Trophoblast cell (in vitro differentiated cells and primary cell): Measurements from ENCODE around the gene OSBPL1A.

ENCODE experiments used
- DNase-seq, 2 donors: peaks; one replicate each; pipeline ENCODE4 v3.0.0-alpha.2; 2016
- H2AFZ ChIP-seq: 2 replicates; pipeline ENCODE4 v1.6.1; 2013; ENCODE audit warnings: low read length, moderate library complexity, mild to moderate bottlenecking; ENCODE audit not compliant: insufficient read depth, poor library complexity
- H2AK5ac ChIP-seq: 2 replicates; pipeline ENCODE4 v1.6.1; 2013; ENCODE audit warnings: mild to moderate bottlenecking, low read length
- H2BK120ac ChIP-seq: 2 replicates; pipeline ENCODE4 v1.6.1; 2013; ENCODE audit warnings: low read length, mild to moderate bottlenecking, moderate library complexity; ENCODE audit not compliant: insufficient read depth, poor library complexity
- H2BK12ac ChIP-seq: 2 replicates; pipeline ENCODE4 v1.6.1; 2013; ENCODE audit warnings: mild to moderate bottlenecking, low read length, moderate library complexity
- H2BK5ac ChIP-seq: 2 replicates; pipeline ENCODE4 v1.6.1; 2013; ENCODE audit warnings: low read length, low read depth, moderate library complexity, mild to moderate bottlenecking; ENCODE audit not compliant: poor library complexity
- H3K14ac ChIP-seq: 2 replicates; pipeline ENCODE4 v1.6.1; 2013; ENCODE audit warnings: mild to moderate bottlenecking, low read length
- H3K18ac ChIP-seq: 2 replicates; pipeline ENCODE4 v1.6.1; 2013; ENCODE audit warnings: mild to moderate bottlenecking, low read length
- H3K23ac ChIP-seq: 2 replicates; pipeline ENCODE4 v1.6.1; 2013; ENCODE audit warnings: low read length
- H3K27ac ChIP-seq: 2 replicates; pipeline ENCODE4 v1.5.1; 2013; ENCODE audit warnings: low read depth, mild to moderate bottlenecking, inconsistent platforms, low read length, moderate library complexity
- H3K27me3 ChIP-seq: 2 replicates; pipeline ENCODE4 v1.6.1; 2013; ENCODE audit warnings: inconsistent platforms, mild to moderate bottlenecking, low read length, moderate library complexity; ENCODE audit not compliant: insufficient read depth
- H3K36me3 ChIP-seq, 2 experiments: 1 replicate in 1 of 2; 2 replicates in 1 of 2; pipeline ENCODE4 v1.6.1; 2013; ENCODE audit warnings: low read length in 2 of 2, mild to moderate bottlenecking in 2 of 2, moderate library complexity in 1 of 2; ENCODE audit not compliant: insufficient read depth in 2 of 2, control insufficient read depth in 1 of 2
- H3K4ac ChIP-seq: 2 replicates; pipeline ENCODE4 v1.6.1; 2013; ENCODE audit warnings: low read depth, mild to moderate bottlenecking, low read length, moderate library complexity
- H3K4me1 ChIP-seq, 2 experiments: 1 replicate in 1 of 2; 2 replicates in 1 of 2; pipeline ENCODE4 v1.6.1; 2013; ENCODE audit warnings: low read length in 2 of 2, mild to moderate bottlenecking in 2 of 2, moderate library complexity in 1 of 2; ENCODE audit not compliant: insufficient read depth in 2 of 2, control insufficient read depth in 1 of 2
- H3K4me2 ChIP-seq: 2 replicates; pipeline ENCODE4 v1.6.1; 2013; ENCODE audit warnings: inconsistent platforms, mild to moderate bottlenecking, low read length, moderate library complexity
- H3K4me3 ChIP-seq: 2 replicates; pipeline ENCODE4 v1.5.1; 2013; ENCODE audit warnings: mild to moderate bottlenecking, low read depth, low read length, inconsistent platforms
- H3K79me1 ChIP-seq: one replicate; pipeline ENCODE4 v1.6.1; 2013; ENCODE audit warnings: low read length
- H3K79me2 ChIP-seq: 2 replicates; pipeline ENCODE4 v1.6.1; 2013; ENCODE audit warnings: low read length, mild to moderate bottlenecking; ENCODE audit not compliant: control insufficient read depth, insufficient read depth, poor library complexity
- H3K9ac ChIP-seq: 2 replicates; pipeline ENCODE4 v1.6.1; 2013; ENCODE audit warnings: mild to moderate bottlenecking, low read length
- H3K9me3 ChIP-seq: 2 replicates; pipeline ENCODE4 v1.6.1; 2013; ENCODE audit warnings: low read depth, mild to moderate bottlenecking, control low read depth, inconsistent platforms, low read length; ENCODE audit not compliant: insufficient read depth
- H4K12ac ChIP-seq: 2 replicates; pipeline ENCODE4 v1.6.1; 2013; ENCODE audit warnings: low read depth, mild to moderate bottlenecking, low read length, moderate library complexity
- H4K8ac ChIP-seq: 2 replicates; pipeline ENCODE4 v1.6.1; 2013; ENCODE audit warnings: low read depth, mild to moderate bottlenecking, low read length, moderate library complexity
- H4K91ac ChIP-seq: one replicate; pipeline ENCODE4 v1.6.1; 2013; ENCODE audit warnings: low read depth, mild to moderate bottlenecking, low read length, moderate library complexity
- WGBS: extraction: QIAGEN DNeasy Blood & Tissue Kit; methylation state at CpG from one replicate; pipeline ENCODE4 v1.1.7; 2013; ENCODE audit warnings: missing lambda C conversion rate; ENCODE audit not compliant: insufficient read length, insufficient coverage; ENCODE audit errors: extremely low coverage; 5-methylcytosine and 5-hydroxymethylcytosine counted together

OSBPL1A gene

DNA sequence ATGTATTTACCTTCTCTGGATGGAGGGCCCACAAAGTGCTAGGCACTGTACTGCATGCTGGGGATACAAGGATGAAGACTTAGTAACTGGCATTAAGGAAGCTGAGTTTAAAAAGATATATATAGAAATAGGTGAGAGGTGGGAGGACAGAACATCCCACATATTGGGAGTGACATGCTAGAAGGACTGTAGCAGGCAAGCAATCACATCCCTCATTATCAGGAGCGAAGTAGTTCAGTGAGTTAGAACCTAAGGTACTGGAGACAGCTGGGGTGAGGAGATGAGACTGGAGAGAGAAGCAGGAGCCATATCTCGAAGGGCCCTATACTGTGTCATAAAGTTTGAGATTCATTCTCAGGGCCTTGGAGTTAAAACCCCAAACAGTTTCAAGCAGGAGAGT lies 10.9 kb upstream of the OSBPL1A start:
- H2BK120ac ChIP-seq = no peak overlapping the region
- H3K79me2 ChIP-seq = no peaks in the 10 kb centered on the region
- H3K4me3 ChIP-seq = no peak overlapping the region
- H3K14ac ChIP-seq = no peak overlapping the region
- no peak overlapping the region for H4K12ac ChIP-seq
- H3K18ac ChIP-seq = no peak overlapping the region
- no peak overlapping the region for H4K8ac ChIP-seq
- H2AFZ ChIP-seq = no peak overlapping the region
- H3K9me3 ChIP-seq = no peaks in the 10 kb centered on the region
- WGBS = no CpG with 5 or more reads among the region's 2 CpGs
- H2BK12ac ChIP-seq = no peak overlapping the region
- H4K91ac ChIP-seq = no peak overlapping the region
- no peaks in the 10 kb centered on the region for H3K27me3 ChIP-seq
- H3K79me1 ChIP-seq = no peaks in the 10 kb centered on the region
- no peaks in the 10 kb centered on the region for H3K36me3 ChIP-seq
- H2AK5ac ChIP-seq = no peak overlapping the region
- no peak overlapping the region for H3K27ac ChIP-seq
- H3K4me2 ChIP-seq = no peak overlapping the region
- no peak overlapping the region for H2BK5ac ChIP-seq
- no peak for DNase-seq
- H3K4ac ChIP-seq = no peak overlapping the region
- no peak overlapping the region for H3K23ac ChIP-seq
- H3K9ac ChIP-seq = no peak overlapping the region
- H3K4me1 ChIP-seq = no peaks in the 10 kb centered on the region

DNA sequence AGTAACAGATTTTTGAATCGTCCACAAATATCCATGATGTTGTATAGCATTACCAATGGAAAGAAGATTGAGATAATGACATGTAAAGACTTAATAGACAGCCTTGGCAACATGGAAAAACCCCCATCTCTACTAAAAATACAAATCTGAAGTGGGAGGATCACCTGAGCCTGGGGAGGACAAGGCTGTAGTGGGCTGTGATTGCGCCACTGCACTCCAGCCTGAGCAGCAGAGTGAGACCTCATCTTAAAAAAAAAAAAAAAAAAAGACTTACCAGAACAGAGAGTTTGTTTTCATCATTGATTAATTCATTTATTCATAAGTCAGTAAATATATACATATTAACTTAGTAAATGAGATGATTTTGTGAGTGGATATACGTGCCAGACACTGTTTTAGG lies 7.0 kb upstream of the OSBPL1A start:
- no peak overlapping the region for H2BK12ac ChIP-seq
- no peak for DNase-seq
- no peak overlapping the region for H3K4me3 ChIP-seq
- H2AK5ac ChIP-seq = no peak overlapping the region
- no peak overlapping the region for H4K8ac ChIP-seq
- no peaks in the 10 kb centered on the region for H3K79me2 ChIP-seq
- H3K14ac ChIP-seq = no peak overlapping the region
- no peaks in the 10 kb centered on the region for H3K79me1 ChIP-seq
- H3K4ac ChIP-seq = no peak overlapping the region
- no peaks in the 10 kb centered on the region for H3K36me3 ChIP-seq
- H3K23ac ChIP-seq = no peak overlapping the region
- no peak overlapping the region for H2BK120ac ChIP-seq
- peaks cover 5 to 10% of the 10 kb centered on the region in 2 experiments for H3K4me1 ChIP-seq
- H2AFZ ChIP-seq = no peak overlapping the region
- H2BK5ac ChIP-seq = no peak overlapping the region
- no peak overlapping the region for H4K12ac ChIP-seq
- no peaks in the 10 kb centered on the region for H3K9me3 ChIP-seq
- H3K4me2 ChIP-seq = no peak overlapping the region
- H3K9ac ChIP-seq = no peak overlapping the region
- WGBS = no CpG with 5 or more reads among the region's 3 CpGs
- no peaks in the 10 kb centered on the region for H3K27me3 ChIP-seq
- H4K91ac ChIP-seq = no peak overlapping the region
- H3K27ac ChIP-seq = no peak overlapping the region
- H3K18ac ChIP-seq = no peak overlapping the region

DNA sequence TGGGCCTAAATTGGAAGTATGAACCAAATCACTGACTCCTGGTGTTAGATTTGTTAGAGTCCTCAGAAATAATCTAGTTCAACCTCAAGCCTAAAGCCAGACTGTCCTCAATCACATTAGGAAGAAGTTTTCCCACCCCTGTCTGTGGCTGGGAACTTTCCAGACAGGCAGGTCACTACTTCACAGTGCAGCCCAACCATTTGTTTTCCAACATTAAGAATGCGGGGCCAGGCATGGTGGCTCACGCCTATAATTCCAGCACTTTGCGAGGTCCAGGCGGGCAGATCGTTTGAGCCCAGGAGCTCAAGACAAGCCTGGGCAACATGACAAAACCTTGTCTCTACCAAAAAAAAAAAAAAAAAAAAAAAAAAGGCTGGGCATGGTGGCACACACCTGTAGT lies 5.5 kb upstream of the OSBPL1A start:
- H3K18ac ChIP-seq = no peak overlapping the region
- no peak overlapping the region for H4K91ac ChIP-seq
- no peak for DNase-seq
- no peak overlapping the region for H2AFZ ChIP-seq
- no peak overlapping the region for H2BK5ac ChIP-seq
- H3K27ac ChIP-seq = no peak overlapping the region
- no peaks in the 10 kb centered on the region for H3K36me3 ChIP-seq
- no peak overlapping the region for H2AK5ac ChIP-seq
- peaks cover 7 to 12% of the 10 kb centered on the region in 2 experiments for H3K4me1 ChIP-seq
- H3K4ac ChIP-seq = no peak overlapping the region
- no peaks in the 10 kb centered on the region for H3K9me3 ChIP-seq
- H2BK12ac ChIP-seq = no peak overlapping the region
- no peak overlapping the region for H2BK120ac ChIP-seq
- no peak overlapping the region for H3K4me3 ChIP-seq
- WGBS = no CpG with 5 or more reads among the region's 5 CpGs
- no peaks in the 10 kb centered on the region for H3K79me2 ChIP-seq
- no peaks in the 10 kb centered on the region for H3K27me3 ChIP-seq
- no peak overlapping the region for H3K9ac ChIP-seq
- no peak overlapping the region for H4K12ac ChIP-seq
- no peak overlapping the region for H4K8ac ChIP-seq
- no peak overlapping the region for H3K14ac ChIP-seq
- H3K4me2 ChIP-seq = no peak overlapping the region
- H3K79me1 ChIP-seq = no peaks in the 10 kb centered on the region
- no peak overlapping the region for H3K23ac ChIP-seq

DNA sequence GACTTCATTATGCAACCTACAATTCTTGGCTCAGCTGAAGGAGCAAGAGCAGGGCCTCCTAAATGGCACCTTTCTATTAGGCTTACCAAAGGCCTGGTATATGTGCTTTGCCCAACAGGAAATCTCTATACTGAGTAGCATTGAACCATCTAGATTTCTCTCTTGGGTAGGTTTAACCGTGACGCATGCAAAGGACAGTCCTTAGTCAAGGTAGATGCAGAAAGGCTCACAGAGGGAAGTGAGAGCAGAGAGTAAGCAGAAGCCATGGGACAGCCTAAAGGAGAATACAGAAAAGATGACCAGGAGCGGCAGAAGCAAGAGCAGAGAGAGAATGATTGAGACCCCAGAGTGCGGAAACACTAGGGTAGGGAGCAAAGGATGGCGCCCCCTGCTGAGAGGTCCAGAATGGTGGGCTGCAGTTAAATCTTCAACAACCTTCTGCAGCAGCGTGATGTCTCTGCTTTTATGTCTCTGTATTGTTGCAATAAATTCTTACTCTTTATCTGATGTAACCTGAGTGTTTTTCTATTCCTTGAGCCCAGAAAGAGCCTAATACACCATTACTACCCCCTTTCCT lies 4.7 kb upstream of the OSBPL1A start:
- H4K12ac ChIP-seq = no peak overlapping the region
- no CpG with 5 or more reads among the region's 6 CpGs for WGBS

More for the DNA sequence above, 4.7 kb upstream of the OSBPL1A start:
- no peak overlapping the region for H3K27ac ChIP-seq
- H3K27me3 ChIP-seq = no peaks in the 10 kb centered on the region
- no peak overlapping the region for H2BK5ac ChIP-seq
- no peak overlapping the region for H2BK12ac ChIP-seq
- H2AFZ ChIP-seq = no peak overlapping the region
- no peak overlapping the region for H4K8ac ChIP-seq
- H3K79me1 ChIP-seq = peaks cover 3% of the 10 kb centered on the region
- no peak overlapping the region for H2BK120ac ChIP-seq
- no peak overlapping the region for H3K18ac ChIP-seq
- H3K23ac ChIP-seq = no peak overlapping the region
- no peak overlapping the region for H3K4me2 ChIP-seq
- H2AK5ac ChIP-seq = no peak overlapping the region
- no peak overlapping the region for H3K14ac ChIP-seq
- no peak overlapping the region for H4K91ac ChIP-seq
- no peaks in the 10 kb centered on the region for H3K36me3 ChIP-seq
- peaks cover 7 to 12% of the 10 kb centered on the region in 2 experiments for H3K4me1 ChIP-seq
- no peak overlapping the region for H3K4me3 ChIP-seq
- H3K79me2 ChIP-seq = peaks cover 3% of the 10 kb centered on the region
- H3K9ac ChIP-seq = no peak overlapping the region
- no peaks in the 10 kb centered on the region for H3K9me3 ChIP-seq
- no peak overlapping the region for H3K4ac ChIP-seq
- DNase-seq = no peak
